Stimulated activated naive CD8-positive, alpha-beta T cell treated with anti-CD3 and anti-CD28 coated beads, Interleukin-15, Interleukin-2, amounts not matched to agents 100 ng/mL and 50 ng/mL, for 24 hours (primary cell): ENCODE data around the gene FAM9C.
A peak's percentile ranks its signal among the peaks of the same experiment; 100 is the strongest.

Experiments used
- H3K27ac Mint-ChIP-seq: one replicate; pipeline ENCODE4 v1.8.0; 2021; ENCODE audit warnings: mild to moderate bottlenecking, mixed read lengths
- H3K27me3 Mint-ChIP-seq: one replicate; pipeline ENCODE4 v1.8.0; 2021; ENCODE audit warnings: mixed read lengths
- H3K36me3 Mint-ChIP-seq: one replicate; pipeline ENCODE4 v1.8.0; 2021; ENCODE audit warnings: low read depth, mixed read lengths
- H3K4me1 Mint-ChIP-seq: one replicate; pipeline ENCODE4 v1.8.0; 2021; ENCODE audit warnings: low read depth, mixed read lengths
- H3K4me3 Mint-ChIP-seq: one replicate; pipeline ENCODE4 v1.8.0; 2021; ENCODE audit warnings: mild to moderate bottlenecking, mixed read lengths
- H3K9me3 Mint-ChIP-seq: one replicate; pipeline ENCODE4 v1.8.0; 2021; ENCODE audit warnings: mixed read lengths

FAM9C gene

GRCh38 chrX:13010546-13010945, 33.9 kb downstream of the FAM9C start:
- no peak overlapping the region for H3K4me3 Mint-ChIP-seq
- H3K27ac Mint-ChIP-seq: no peak overlapping the region
- no peaks in the 10 kb centered on the region for H3K36me3 Mint-ChIP-seq
- peaks cover 69% of the 10 kb centered on the region for H3K4me1 Mint-ChIP-seq
- no peaks in the 10 kb centered on the region for H3K27me3 Mint-ChIP-seq
- no peaks in the 10 kb centered on the region for H3K9me3 Mint-ChIP-seq

DNA sequence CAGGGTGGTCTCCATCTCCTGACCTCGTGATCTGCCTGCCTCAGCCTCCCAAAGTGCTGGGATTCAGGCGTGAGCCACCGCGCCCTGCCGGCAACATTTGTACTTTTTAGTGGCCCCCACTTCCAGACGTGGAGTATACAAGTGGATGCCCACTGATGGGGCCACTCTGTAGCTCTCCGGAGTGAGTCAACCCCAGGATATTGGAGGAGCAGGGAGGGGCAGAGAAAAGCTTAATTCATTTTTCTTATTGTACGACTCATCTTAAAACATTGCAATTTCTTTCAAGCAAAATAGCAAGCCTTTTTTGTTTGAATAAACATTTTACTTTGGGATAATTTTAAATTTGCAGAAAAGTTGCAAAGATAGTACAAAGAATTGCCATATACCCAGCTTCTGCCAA, 34.6 kb downstream of the FAM9C start:
- H3K36me3 Mint-ChIP-seq: no peaks in the 10 kb centered on the region
- no peak overlapping the region for H3K4me3 Mint-ChIP-seq
- H3K9me3 Mint-ChIP-seq: no peaks in the 10 kb centered on the region
- H3K27me3 Mint-ChIP-seq: no peaks in the 10 kb centered on the region
- peaks cover 69% of the 10 kb centered on the region for H3K4me1 Mint-ChIP-seq
- no peak overlapping the region for H3K27ac Mint-ChIP-seq

GRCh38 chrX:13009273-13009672, 35.1 kb downstream of the FAM9C start:
- H3K9me3 Mint-ChIP-seq: no peaks in the 10 kb centered on the region
- H3K4me1 Mint-ChIP-seq: peaks cover 68% of the 10 kb centered on the region
- no peaks in the 10 kb centered on the region for H3K36me3 Mint-ChIP-seq
- H3K27me3 Mint-ChIP-seq: no peaks in the 10 kb centered on the region
- H3K27ac Mint-ChIP-seq: no peak overlapping the region
- H3K4me3 Mint-ChIP-seq: no peak overlapping the region

DNA sequence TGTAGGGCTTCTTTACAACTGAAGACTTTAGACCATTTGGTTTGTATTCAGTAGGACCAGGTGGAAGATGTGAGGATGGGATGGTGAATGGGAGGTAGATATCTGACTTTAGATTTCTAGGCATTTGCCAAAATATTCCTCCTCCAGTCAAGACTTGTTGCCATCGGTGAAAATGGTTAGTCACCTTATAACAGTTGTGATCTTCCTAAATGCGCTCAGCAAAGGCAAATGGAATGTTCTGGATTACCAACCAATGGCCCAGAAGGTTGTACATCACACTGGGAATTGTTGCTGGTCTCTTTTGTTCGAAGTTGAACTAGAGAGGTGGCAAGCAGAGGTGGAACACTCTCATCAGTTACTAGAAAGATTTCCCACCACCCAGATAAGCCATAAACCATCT, 35.6 kb downstream of the FAM9C start:
- H3K36me3 Mint-ChIP-seq: no peaks in the 10 kb centered on the region
- H3K4me3 Mint-ChIP-seq: no peak overlapping the region
- no peaks in the 10 kb centered on the region for H3K9me3 Mint-ChIP-seq
- no peak overlapping the region for H3K27ac Mint-ChIP-seq
- peaks cover 64% of the 10 kb centered on the region for H3K4me1 Mint-ChIP-seq
- H3K27me3 Mint-ChIP-seq: no peaks in the 10 kb centered on the region

- Mint-ChIP-seq H3K27me3 (no peaks in the 10 kb centered on the region), H3K4me3 (no peak overlapping the region), H3K27ac (no peak overlapping the region), H3K36me3 (no peaks in the 10 kb centered on the region), H3K9me3 (no peaks in the 10 kb centered on the region), H3K4me1 (peaks cover 61% of the 10 kb centered on the region)
Measured at GRCh38 chrX:13008189-13008533, 36.3 kb downstream of the FAM9C start.

- Mint-ChIP-seq H3K36me3 (no peaks in the 10 kb centered on the region), H3K27ac (peak overlapping the region; percentile 22), H3K9me3 (no peaks in the 10 kb centered on the region), H3K27me3 (no peaks in the 10 kb centered on the region), H3K4me1 (peaks cover 60% of the 10 kb centered on the region), H3K4me3 (no peak overlapping the region)
Measured at GRCh38 chrX:13007519-13008188, 36.8 kb downstream of the FAM9C start.

DNA sequence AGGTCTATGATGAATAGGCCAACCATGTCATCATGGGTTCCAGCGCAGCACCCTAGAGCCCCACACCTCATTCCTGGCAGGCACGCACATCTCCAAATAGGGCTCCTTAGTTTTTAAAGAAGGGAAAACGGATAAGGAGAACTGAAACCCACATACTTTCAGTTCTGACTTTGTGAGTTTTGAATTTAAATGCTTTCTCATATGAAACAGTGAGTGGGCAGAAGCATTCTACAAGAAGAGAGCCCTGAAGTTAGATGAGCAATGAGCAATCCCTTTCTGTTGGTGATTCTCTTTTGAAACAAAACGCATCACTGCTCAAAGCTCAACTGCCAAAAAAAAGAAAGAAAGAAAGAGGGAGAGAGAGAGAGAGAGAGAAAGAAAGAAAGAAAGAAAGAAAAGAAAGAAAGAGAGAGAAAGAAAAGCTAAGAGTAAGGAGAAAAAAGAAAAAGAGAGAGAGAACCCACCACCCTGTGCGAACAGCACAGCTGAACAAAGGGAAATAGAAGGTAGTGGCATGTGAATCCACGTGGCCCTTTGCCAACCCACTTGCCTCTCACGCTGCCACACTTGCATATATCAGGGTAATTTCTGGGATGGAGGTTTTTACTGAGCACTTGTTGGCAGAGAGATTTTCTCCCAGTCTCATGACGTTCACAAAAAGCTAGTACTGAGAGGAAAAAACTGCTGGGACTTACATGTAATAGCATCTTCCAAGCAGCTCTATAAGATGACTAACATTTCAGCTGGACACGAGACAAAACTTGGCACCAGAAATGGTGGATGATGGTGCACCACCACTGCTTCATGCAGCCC, 38.6 kb downstream of the FAM9C start:
- no peaks in the 10 kb centered on the region for H3K9me3 Mint-ChIP-seq
- no peaks in the 10 kb centered on the region for H3K27me3 Mint-ChIP-seq
- peak overlapping the region; percentile 76 for H3K4me3 Mint-ChIP-seq
- H3K36me3 Mint-ChIP-seq: no peaks in the 10 kb centered on the region
- H3K4me1 Mint-ChIP-seq: peaks cover 67% of the 10 kb centered on the region
- H3K27ac Mint-ChIP-seq: peak overlapping the region; percentile 99

- Mint-ChIP-seq H3K36me3 (no peaks in the 10 kb centered on the region), H3K27ac (peak overlapping the region; percentile 61), H3K4me3 (no peak overlapping the region), H3K27me3 (no peaks in the 10 kb centered on the region), H3K4me1 (peaks cover 84% of the 10 kb centered on the region), H3K9me3 (no peaks in the 10 kb centered on the region)
Measured at GRCh38 chrX:13001961-13002671, 42.3 kb downstream of the FAM9C start.

DNA sequence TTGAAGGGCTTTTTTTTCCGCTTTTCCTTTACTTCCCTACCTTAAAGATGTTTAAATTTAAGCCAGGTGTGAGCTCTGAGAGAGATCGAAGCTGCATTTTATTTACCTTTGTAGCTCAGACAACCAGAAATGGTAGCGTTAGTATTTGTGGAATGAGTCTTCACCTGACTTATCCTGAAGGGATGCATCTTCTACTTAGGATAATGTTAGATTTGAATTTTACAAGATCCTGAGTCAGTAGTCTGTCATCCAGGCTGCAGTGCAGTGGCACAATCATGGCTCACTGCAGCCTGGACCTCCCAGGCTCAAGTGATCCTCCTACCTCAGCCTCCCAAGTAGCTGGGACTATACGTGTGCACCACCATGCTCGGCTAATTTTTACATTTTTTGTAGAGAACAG, 43.3 kb downstream of the FAM9C start:
- peak overlapping the region; percentile 99 for H3K27ac Mint-ChIP-seq
- no peaks in the 10 kb centered on the region for H3K9me3 Mint-ChIP-seq
- peaks cover 85% of the 10 kb centered on the region for H3K4me1 Mint-ChIP-seq
- no peaks in the 10 kb centered on the region for H3K27me3 Mint-ChIP-seq
- H3K4me3 Mint-ChIP-seq: no peak overlapping the region
- no peaks in the 10 kb centered on the region for H3K36me3 Mint-ChIP-seq

DNA sequence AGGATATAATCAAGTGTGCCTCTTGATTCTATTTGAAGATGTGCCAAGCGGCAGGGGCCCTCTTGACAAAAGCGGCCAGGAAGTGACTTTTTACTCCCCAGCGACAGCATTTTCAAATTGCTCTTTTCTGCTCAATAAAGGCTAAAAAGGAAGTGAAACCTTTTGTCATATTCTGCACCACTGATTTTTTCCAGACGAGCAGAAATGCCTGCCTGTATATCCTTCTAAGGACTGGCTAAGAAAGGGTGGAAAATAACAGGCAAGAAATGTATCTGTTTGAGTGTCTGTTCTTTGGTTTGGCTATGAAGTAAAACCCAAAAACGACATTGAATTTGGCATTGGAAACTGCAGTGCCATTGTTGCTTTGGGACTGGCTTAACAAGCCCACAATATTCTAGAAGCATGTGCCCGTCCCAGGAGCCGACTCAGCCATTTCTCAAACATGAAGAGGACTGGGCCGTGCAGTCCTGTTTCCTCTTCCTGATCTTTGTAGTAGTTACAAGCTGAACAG, 44.1 kb downstream of the FAM9C start:
- Mint-ChIP-seq H3K27ac (peak overlapping the region; percentile 99), H3K4me3 (peak overlapping the region; percentile 76), H3K27me3 (no peaks in the 10 kb centered on the region), H3K36me3 (no peaks in the 10 kb centered on the region), H3K9me3 (no peaks in the 10 kb centered on the region), H3K4me1 (peaks cover 83% of the 10 kb centered on the region)

DNA sequence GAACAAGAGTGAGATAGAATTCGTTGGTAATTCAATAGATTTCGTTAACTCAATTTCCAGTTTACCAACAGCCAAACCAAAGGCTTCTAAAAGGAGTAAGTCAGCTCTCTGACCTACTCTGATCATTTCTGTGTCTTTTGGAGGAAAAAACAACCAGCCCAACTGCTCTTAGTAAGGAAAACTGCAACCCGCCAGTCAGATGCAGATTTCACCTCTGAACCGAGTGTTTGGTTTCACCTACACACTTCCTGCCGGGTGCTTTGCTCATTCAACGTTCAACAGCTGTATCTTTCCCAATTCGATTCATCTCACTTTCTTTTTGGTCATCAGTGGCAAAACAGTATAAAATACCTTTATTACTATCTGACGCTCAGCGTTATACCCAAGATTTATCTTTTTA, 45.0 kb downstream of the FAM9C start:
- H3K9me3 Mint-ChIP-seq: no peaks in the 10 kb centered on the region
- no peaks in the 10 kb centered on the region for H3K27me3 Mint-ChIP-seq
- H3K4me1 Mint-ChIP-seq: peaks cover 75% of the 10 kb centered on the region
- no peaks in the 10 kb centered on the region for H3K36me3 Mint-ChIP-seq
- H3K27ac Mint-ChIP-seq: peak overlapping the region; percentile 99
- peak overlapping the region; percentile 76 for H3K4me3 Mint-ChIP-seq

GRCh38 chrX:12997906-12998687, 46.3 kb downstream of the FAM9C start:
- Mint-ChIP-seq H3K27ac (peak overlapping the region; percentile 94), H3K4me3 (peak overlapping the region; percentile 64), H3K36me3 (no peaks in the 10 kb centered on the region), H3K4me1 (peaks cover 75% of the 10 kb centered on the region), H3K9me3 (no peaks in the 10 kb centered on the region), H3K27me3 (no peaks in the 10 kb centered on the region)

GRCh38 chrX:12996934-12997435, 47.4 kb downstream of the FAM9C start:
- H3K4me3 Mint-ChIP-seq: no peak overlapping the region
- H3K36me3 Mint-ChIP-seq: no peaks in the 10 kb centered on the region
- H3K9me3 Mint-ChIP-seq: no peaks in the 10 kb centered on the region
- peak overlapping the region; percentile 59 for H3K27ac Mint-ChIP-seq
- H3K4me1 Mint-ChIP-seq: peaks cover 73% of the 10 kb centered on the region
- no peaks in the 10 kb centered on the region for H3K27me3 Mint-ChIP-seq

- no peak overlapping the region for H3K4me3 Mint-ChIP-seq
- H3K27me3 Mint-ChIP-seq: no peaks in the 10 kb centered on the region
- H3K36me3 Mint-ChIP-seq: no peaks in the 10 kb centered on the region
- H3K9me3 Mint-ChIP-seq: no peaks in the 10 kb centered on the region
- peaks cover 69% of the 10 kb centered on the region for H3K4me1 Mint-ChIP-seq
- H3K27ac Mint-ChIP-seq: no peak overlapping the region
Measured at GRCh38 chrX:12994321-12994720, 50.1 kb downstream of the FAM9C start.
